SK-N-SH treated with all-trans-retinoic acid at 6 μM for 48 hours (cell line): ENCODE results near the gene KDM4E.

Experiments
- ARNTL ChIP-seq: fragments of 450-650 bp; formaldehyde crosslinking; IDR thresholded peaks from 2 replicates; pipeline ENCODE4 v1.5.0; 2020; ENCODE audit warnings: low read depth, mild to moderate bottlenecking, moderate library complexity, borderline replicate concordance
- BACH2 ChIP-seq: fragments of 250-450 bp; sonication (Bioruptor Pico); IDR thresholded peaks from 2 replicates; pipeline ENCODE4 v1.9.0; 2021; ENCODE audit warnings: mild to moderate bottlenecking, borderline replicate concordance
- ESRRG ChIP-seq: fragments of 250-450 bp; sonication (Bioruptor Pico); IDR thresholded peaks from 2 replicates; pipeline ENCODE4 v1.6.1; 2021; ENCODE audit warnings: mild to moderate bottlenecking
- OSR1 ChIP-seq: fragments of 250-450 bp; sonication (Bioruptor Pico); IDR thresholded peaks from 2 replicates; pipeline ENCODE4 v1.8.0; 2022; ENCODE audit warnings: moderate library complexity, mild to moderate bottlenecking, inconsistent platforms
- PPARA ChIP-seq: fragments of 250-450 bp; sonication (Bioruptor Pico); IDR thresholded peaks from 2 replicates; pipeline ENCODE4 v1.5.0; 2020; ENCODE audit warnings: mild to moderate bottlenecking, borderline replicate concordance
- RARB ChIP-seq: fragments of 250-450 bp; sonication (Bioruptor Pico); IDR thresholded peaks from 2 replicates; pipeline ENCODE4 v1.8.0; 2021; ENCODE audit warnings: mild to moderate bottlenecking, moderate library complexity
- SNAI2 ChIP-seq: fragments of 250-450 bp; sonication (Bioruptor Pico); IDR thresholded peaks from 2 replicates; pipeline ENCODE4 v1.5.0; 2020; ENCODE audit warnings: mild to moderate bottlenecking, moderate library complexity
- TCF4 ChIP-seq: fragments of 250-450 bp; sonication (Bioruptor Pico); IDR thresholded peaks from 2 replicates; pipeline ENCODE4 v1.8.0; 2021; ENCODE audit warnings: mild to moderate bottlenecking, moderate library complexity, borderline replicate concordance
- ZC3H10 ChIP-seq: fragments of 250-450 bp; sonication (Bioruptor Pico); IDR thresholded peaks from 2 replicates; pipeline ENCODE4 v1.5.1; 2021; ENCODE audit warnings: mild to moderate bottlenecking, moderate library complexity
- ZFP3 ChIP-seq: fragments of 250-450 bp; sonication (Bioruptor Pico); IDR thresholded peaks from 2 replicates; pipeline ENCODE4 v1.5.0; 2020; ENCODE audit warnings: mild to moderate bottlenecking, moderate library complexity
- ZNF565 ChIP-seq: fragments of 450-650 bp; formaldehyde crosslinking; conservative IDR thresholded peaks from 2 replicates; pipeline ENCODE4 v1.5.0; 2020; ENCODE audit warnings: low read depth, mild to moderate bottlenecking, moderate library complexity
- TF ChIP-seq, protein P1 (sequence below): fragments of 250-450 bp; sonication (Bioruptor Pico); IDR thresholded peaks from 2 replicates; pipeline ENCODE4 v1.8.0; 2020; ENCODE audit warnings: mild to moderate bottlenecking, moderate library complexity, borderline replicate concordance
- TF ChIP-seq, protein P2 (sequence below): fragments of 250-450 bp; sonication (Bioruptor Pico); IDR thresholded peaks from 2 replicates; pipeline ENCODE4 v1.5.1; 2020; ENCODE audit warnings: low read depth, mild to moderate bottlenecking, moderate library complexity

DNA sequence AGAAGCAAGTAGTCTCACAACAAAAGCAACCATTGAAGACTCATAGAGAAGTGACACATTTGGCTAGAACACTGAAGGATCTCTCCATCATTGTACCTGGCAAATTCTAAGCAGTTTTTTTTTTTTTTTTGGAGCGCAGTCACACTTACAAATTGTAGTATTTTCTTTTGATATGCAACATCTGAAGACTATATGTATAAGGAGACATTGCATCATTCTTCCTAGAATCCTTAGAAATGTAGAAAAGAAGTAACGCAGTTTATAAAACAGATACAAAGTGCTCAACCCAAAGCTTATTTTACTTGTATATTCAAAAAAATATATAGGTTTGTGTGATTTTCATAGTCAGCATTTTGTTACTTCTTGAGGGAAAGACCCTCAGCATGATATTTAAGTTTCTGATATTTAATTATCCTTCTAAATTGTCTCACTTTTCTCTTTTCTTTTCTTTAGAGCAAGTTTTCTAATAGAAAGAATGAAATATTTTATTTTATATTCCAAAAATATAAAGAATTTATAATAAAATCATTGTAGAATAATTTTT lies 31.6 kb upstream of the KDM4E start:
- TF ChIP-seq ESRRG (no peak), ARNTL (CRISPR knock-in tag) (no peak), RARB (CRISPR knock-in tag) (no peak), ZFP3 (CRISPR knock-in tag) (no peak), OSR1 (CRISPR knock-in tag) (no peak), ZNF565 (CRISPR knock-in tag) (no peak), ZC3H10 (no peak), SNAI2 (CRISPR knock-in tag) (no peak), TCF4 (CRISPR knock-in tag) (no peak), PPARA (no peak), BACH2 (CRISPR knock-in tag) (no peak)
- TF ChIP-seq, protein P1, sequence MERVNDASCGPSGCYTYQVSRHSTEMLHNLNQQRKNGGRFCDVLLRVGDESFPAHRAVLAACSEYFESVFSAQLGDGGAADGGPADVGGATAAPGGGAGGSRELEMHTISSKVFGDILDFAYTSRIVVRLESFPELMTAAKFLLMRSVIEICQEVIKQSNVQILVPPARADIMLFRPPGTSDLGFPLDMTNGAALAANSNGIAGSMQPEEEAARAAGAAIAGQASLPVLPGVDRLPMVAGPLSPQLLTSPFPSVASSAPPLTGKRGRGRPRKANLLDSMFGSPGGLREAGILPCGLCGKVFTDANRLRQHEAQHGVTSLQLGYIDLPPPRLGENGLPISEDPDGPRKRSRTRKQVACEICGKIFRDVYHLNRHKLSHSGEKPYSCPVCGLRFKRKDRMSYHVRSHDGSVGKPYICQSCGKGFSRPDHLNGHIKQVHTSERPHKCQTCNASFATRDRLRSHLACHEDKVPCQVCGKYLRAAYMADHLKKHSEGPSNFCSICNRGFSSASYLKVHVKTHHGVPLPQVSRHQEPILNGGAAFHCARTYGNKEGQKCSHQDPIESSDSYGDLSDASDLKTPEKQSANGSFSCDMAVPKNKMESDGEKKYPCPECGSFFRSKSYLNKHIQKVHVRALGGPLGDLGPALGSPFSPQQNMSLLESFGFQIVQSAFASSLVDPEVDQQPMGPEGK = no peak
- TF ChIP-seq, protein P2, sequence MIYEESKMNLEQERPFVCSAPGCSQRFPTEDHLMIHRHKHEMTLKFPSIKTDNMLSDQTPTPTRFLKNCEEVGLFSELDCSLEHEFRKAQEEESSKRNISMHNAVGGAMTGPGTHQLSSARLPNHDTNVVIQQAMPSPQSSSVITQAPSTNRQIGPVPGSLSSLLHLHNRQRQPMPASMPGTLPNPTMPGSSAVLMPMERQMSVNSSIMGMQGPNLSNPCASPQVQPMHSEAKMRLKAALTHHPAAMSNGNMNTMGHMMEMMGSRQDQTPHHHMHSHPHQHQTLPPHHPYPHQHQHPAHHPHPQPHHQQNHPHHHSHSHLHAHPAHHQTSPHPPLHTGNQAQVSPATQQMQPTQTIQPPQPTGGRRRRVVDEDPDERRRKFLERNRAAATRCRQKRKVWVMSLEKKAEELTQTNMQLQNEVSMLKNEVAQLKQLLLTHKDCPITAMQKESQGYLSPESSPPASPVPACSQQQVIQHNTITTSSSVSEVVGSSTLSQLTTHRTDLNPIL (CRISPR knock-in tag) = no peak
